GM12873 (cell line): Measurements from ENCODE around the gene COMTD1.
A peak's percentile ranks its signal among the peaks of the same experiment; 100 is the strongest.

ENCODE experiments used
- CTCF ChIP-seq: IDR thresholded peaks from 2 replicates; pipeline ENCODE4 v1.5.1; 2012; ENCODE audit warnings: low read depth, mild to moderate bottlenecking, moderate library complexity, low read length, control low read depth; ENCODE audit not compliant: insufficient read depth; ENCODE audit errors: missing control alignments

The COMTD1 gene

GRCh38 chr10:75189266-75190096 is 46.3 kb downstream of the COMTD1 start:
- TF ChIP-seq CTCF: no peak

GRCh38 chr10:75187961-75188426 is 47.8 kb downstream of the COMTD1 start:
- peak; percentile 78 for TF ChIP-seq CTCF

- TF ChIP-seq CTCF: no peak
Measured at GRCh38 chr10:75186310-75186709, 49.4 kb downstream of the COMTD1 start.
